RWPE1 (cell line): ENCODE results near the gene NCOA5.

Experiments
- CTCF ChIA-PET: fragments of 350-600 bp; sonication (Branson Sonifier 250); formaldehyde crosslinking; extraction: SDS; loops from one replicate; lab custom pipeline; 2021; lab: Yijun Ruan, JAX
- POLR2A ChIA-PET: fragments of 400-600 bp; formaldehyde crosslinking; extraction: SDS; loops from one replicate; lab custom pipeline; 2020; ENCODE audit warnings: antibody characterized with exemption; ENCODE audit not compliant: low non-redundant PET; lab: Yijun Ruan, JAX
- DNase-seq: peaks from one replicate; pipeline ENCODE4 v3.0.0; 2012; ENCODE audit warnings: low spot score
- H3K27ac ChIP-seq: fragments of 450-650 bp; 2 replicates; pipeline ENCODE4 v1.5.1; 2017
- CTCF ChIP-seq: fragments of 450-650 bp; conservative IDR thresholded peaks from 2 replicates; pipeline ENCODE4 v1.5.1; 2017; ENCODE audit warnings: low read depth, mild to moderate bottlenecking

NCOA5 gene

GRCh38 chr20:46117704-46118467 lies 28.1 kb upstream of the NCOA5 start, which contains the start of gene CD40:
Gene CD40, plus strand, starts transcription at chr20:46118314. Its CDS starts 30 bp downstream, at chr20:46118344.
- ChIA-PET POLR2A (no interaction called here), CTCF (interaction anchor here (0.6 to 2.0 kb wide), 5 partner anchors 34 to 231 kb away, joined by 3 to 7 read pairs (median 4); no protein-coding TSS in a partner anchor)
- peak within 1 kb of the TSS; percentile 66 for H3K27ac ChIP-seq
- TF ChIP-seq CTCF, result no peak
- peak; percentile 100 for DNase-seq

GRCh38 chr20:46114449-46114848 lies 24.7 kb upstream of the NCOA5 start:
- no peak overlapping the region for H3K27ac ChIP-seq
- no peak for DNase-seq
- ChIA-PET POLR2A (interaction anchor here (0.5 kb wide), 1 partner anchor 105 kb away, joined by 3 read pairs; no protein-coding TSS in a partner anchor), CTCF (interaction anchor here (0.5 kb wide), 1 partner anchor 40 kb away, joined by 4 read pairs; no protein-coding TSS in a partner anchor)
- TF ChIP-seq CTCF, result no peak

- no peak overlapping the region for H3K27ac ChIP-seq
- POLR2A ChIA-PET, result no interaction called here
- TF ChIP-seq CTCF, result no peak
Observed at GRCh38 chr20:46113113-46113470, 23.3 kb upstream of the NCOA5 start.

GRCh38 chr20:46112430-46113112 lies 22.8 kb upstream of the NCOA5 start:
- TF ChIP-seq CTCF, result no peak
- POLR2A ChIA-PET, result no interaction called here
- CTCF ChIA-PET, result no interaction called here
- DNase-seq, result no peak
- H3K27ac ChIP-seq, result no peak overlapping the region

More at GRCh38 chr20:46113113-46113470, 23.3 kb upstream of the NCOA5 start:
- CTCF ChIA-PET, result no interaction called here
- no peak for DNase-seq

- ChIA-PET POLR2A (interaction anchor here (0.5 kb wide), 1 partner anchor 764 kb away, joined by 3 read pairs; no protein-coding TSS in a partner anchor), CTCF (interaction anchor here (1.8 kb wide), 1 partner anchor 142 kb away, joined by 7 read pairs; no protein-coding TSS in a partner anchor)
- TF ChIP-seq CTCF, result no peak
- DNase-seq, result no peak
- H3K27ac ChIP-seq, result no peak overlapping the region
Observed at GRCh38 chr20:46111836-46112212, 22.1 kb upstream of the NCOA5 start.
